ENCODE measurements around the gene VPS26A.
A peak's percentile ranks its signal among the peaks of the same experiment; 100 is the strongest.

Gene VPS26A

GRCh38 chr10:69179089-69179742, 55.2 kb downstream of the VPS26A start:
- Histone ChIP-seq H3K9ac (ENCODE audit: low read length) (peak overlapping the region; percentile 82), H2BK15ac (replicated peaks; ENCODE audit: low read depth) (no peak overlapping the region), H3K79me1 (ENCODE audit: low read length) (peaks cover 10% of the 10 kb centered on the region), H3K4me3 (ENCODE audit: low read length) (peak overlapping the region; percentile 58), H3K79me2 (ENCODE audit: control insufficient read depth, insufficient read depth, low read length) (peaks cover 28% of the 10 kb centered on the region), H3K56ac (ENCODE audit: low read length) (peak overlapping the region; percentile 91), H3K4me1 (ENCODE audit: control insufficient read depth, low read depth, low read length) (peaks cover 5% of the 10 kb centered on the region), H3K23ac (ENCODE audit: low read length) (no peak overlapping the region), H3K4ac (ENCODE audit: low read depth, low read length) (no peak overlapping the region), H3K36me3 (ENCODE audit: control insufficient read depth, insufficient read depth, low read length) (no peaks in the 10 kb centered on the region), H2BK120ac (ENCODE audit: low read depth, low read length) (no peak overlapping the region), H4K8ac (ENCODE audit: low read depth, low read length) (no peak overlapping the region), H3K4me2 (ENCODE audit: low read length) (peak overlapping the region; percentile 94), H4K5ac (ENCODE audit: low read length) (peak overlapping the region; percentile 96), H3K27ac (ENCODE audit: low read depth, low read length) (no peak overlapping the region), H2BK5ac (ENCODE audit: low read length) (no peak overlapping the region), H2AK5ac (ENCODE audit: low read length) (peak overlapping the region; percentile 86), H3K27me3 (ENCODE audit: insufficient read depth, low read length, poor library complexity) (no peaks in the 10 kb centered on the region), H3K18ac (ENCODE audit: low read length) (no peak overlapping the region)
- DNase-seq = no peak
- WGBS (ENCODE audit: extremely low coverage, insufficient coverage, low lambda C conversion rate) = no CpG with 5 or more reads among the region's 21 CpGs

GRCh38 chr10:69179743-69180524, 56.0 kb downstream of the VPS26A start, which contains the start of gene SUPV3L1:
Gene SUPV3L1 (plus strand): TSS chr10:69180234. CDS start chr10:69180292, 58 bp downstream.
- no peaks in the 10 kb centered on the region for H3K36me3 ChIP-seq (ENCODE audit: control insufficient read depth, insufficient read depth, low read length)
- WGBS (ENCODE audit: extremely low coverage, insufficient coverage, low lambda C conversion rate) = no CpG with 5 or more reads among the region's 44 CpGs

GRCh38 chr10:69180525-69181204, 56.7 kb downstream of the VPS26A start:
- Histone ChIP-seq H3K23ac (ENCODE audit: low read length) (no peak overlapping the region), H3K4me1 (ENCODE audit: control insufficient read depth, low read depth, low read length) (peaks cover 5% of the 10 kb centered on the region), H4K5ac (ENCODE audit: low read length) (no peak overlapping the region), H2BK15ac (replicated peaks; ENCODE audit: low read depth) (no peak overlapping the region), H2AK5ac (ENCODE audit: low read length) (no peak overlapping the region), H2BK120ac (ENCODE audit: low read depth, low read length) (no peak overlapping the region), H3K4me3 (ENCODE audit: low read length) (peak overlapping the region; percentile 74), H3K9ac (ENCODE audit: low read length) (peak overlapping the region; percentile 82), H3K79me2 (ENCODE audit: control insufficient read depth, insufficient read depth, low read length) (peaks cover 36% of the 10 kb centered on the region), H3K4ac (ENCODE audit: low read depth, low read length) (no peak overlapping the region), H3K27ac (ENCODE audit: low read depth, low read length) (no peak overlapping the region), H3K79me1 (ENCODE audit: low read length) (peaks cover 13% of the 10 kb centered on the region), H4K8ac (ENCODE audit: low read depth, low read length) (no peak overlapping the region), H3K4me2 (ENCODE audit: low read length) (peak overlapping the region; percentile 87), H3K36me3 (ENCODE audit: control insufficient read depth, insufficient read depth, low read length) (no peaks in the 10 kb centered on the region), H3K56ac (ENCODE audit: low read length) (peak overlapping the region; percentile 91), H3K18ac (ENCODE audit: low read length) (no peak overlapping the region), H3K27me3 (ENCODE audit: insufficient read depth, low read length, poor library complexity) (no peaks in the 10 kb centered on the region), H2BK5ac (ENCODE audit: low read length) (no peak overlapping the region)
- no CpG with 5 or more reads among the region's 29 CpGs for WGBS (ENCODE audit: extremely low coverage, insufficient coverage, low lambda C conversion rate)
- peak; percentile 71 for DNase-seq

More at GRCh38 chr10:69179743-69180524, 56.0 kb downstream of the VPS26A start, which contains the start of gene SUPV3L1:
- peak within 1 kb of the TSS; percentile 96 for H4K5ac ChIP-seq (ENCODE audit: low read length)
- peak within 1 kb of the TSS; percentile 94 for H3K4me2 ChIP-seq (ENCODE audit: low read length)
- no peak within 1 kb of the TSS for H2BK15ac ChIP-seq (replicated peaks; ENCODE audit: low read depth)
- DNase-seq = peak; percentile 99
- H3K9ac ChIP-seq (ENCODE audit: low read length) = peak within 1 kb of the TSS; percentile 82
- H3K79me2 ChIP-seq (ENCODE audit: control insufficient read depth, insufficient read depth, low read length) = peaks cover 33% of the 10 kb centered on the region
- H3K4ac ChIP-seq (ENCODE audit: low read depth, low read length) = no peak within 1 kb of the TSS
- H2BK120ac ChIP-seq (ENCODE audit: low read depth, low read length) = no peak within 1 kb of the TSS
- peak within 1 kb of the TSS; percentile 31 for H4K8ac ChIP-seq (ENCODE audit: low read depth, low read length)
- no peak within 1 kb of the TSS for H3K18ac ChIP-seq (ENCODE audit: low read length)
- peaks cover 5% of the 10 kb centered on the region for H3K4me1 ChIP-seq (ENCODE audit: control insufficient read depth, low read depth, low read length)
- peak within 1 kb of the TSS; percentile 74 for H3K4me3 ChIP-seq (ENCODE audit: low read length)
- peaks cover 10% of the 10 kb centered on the region for H3K79me1 ChIP-seq (ENCODE audit: low read length)
- peak within 1 kb of the TSS; percentile 86 for H2AK5ac ChIP-seq (ENCODE audit: low read length)
- H2BK5ac ChIP-seq (ENCODE audit: low read length) = no peak within 1 kb of the TSS
- H3K56ac ChIP-seq (ENCODE audit: low read length) = peak within 1 kb of the TSS; percentile 91
- no peak within 1 kb of the TSS for H3K23ac ChIP-seq (ENCODE audit: low read length)
- no peak within 1 kb of the TSS for H3K27ac ChIP-seq (ENCODE audit: low read depth, low read length)
- no peaks in the 10 kb centered on the region for H3K27me3 ChIP-seq (ENCODE audit: insufficient read depth, low read length, poor library complexity)

- H3K56ac ChIP-seq (ENCODE audit: low read length) = no peak overlapping the region
- no peak overlapping the region for H3K4me3 ChIP-seq (ENCODE audit: low read length)
- peaks cover 13% of the 10 kb centered on the region for H3K79me1 ChIP-seq (ENCODE audit: low read length)
- no peak overlapping the region for H2BK120ac ChIP-seq (ENCODE audit: low read depth, low read length)
- no peak overlapping the region for H2BK5ac ChIP-seq (ENCODE audit: low read length)
- no peaks in the 10 kb centered on the region for H3K27me3 ChIP-seq (ENCODE audit: insufficient read depth, low read length, poor library complexity)
- peak overlapping the region; percentile 87 for H3K4me2 ChIP-seq (ENCODE audit: low read length)
- H3K79me2 ChIP-seq (ENCODE audit: control insufficient read depth, insufficient read depth, low read length) = peaks cover 36% of the 10 kb centered on the region
- H4K8ac ChIP-seq (ENCODE audit: low read depth, low read length) = no peak overlapping the region
- peaks cover 5% of the 10 kb centered on the region for H3K4me1 ChIP-seq (ENCODE audit: control insufficient read depth, low read depth, low read length)
- no peak overlapping the region for H3K27ac ChIP-seq (ENCODE audit: low read depth, low read length)
- H2AK5ac ChIP-seq (ENCODE audit: low read length) = no peak overlapping the region
- DNase-seq = peak; percentile 6
- no CpG with 5 or more reads among the region's 1 CpG for WGBS (ENCODE audit: extremely low coverage, insufficient coverage, low lambda C conversion rate)
- H3K9ac ChIP-seq (ENCODE audit: low read length) = no peak overlapping the region
- no peak overlapping the region for H3K4ac ChIP-seq (ENCODE audit: low read depth, low read length)
- no peak overlapping the region for H3K18ac ChIP-seq (ENCODE audit: low read length)
- H4K5ac ChIP-seq (ENCODE audit: low read length) = no peak overlapping the region
- H3K23ac ChIP-seq (ENCODE audit: low read length) = no peak overlapping the region
- no peak overlapping the region for H2BK15ac ChIP-seq (replicated peaks; ENCODE audit: low read depth)
- H3K36me3 ChIP-seq (ENCODE audit: control insufficient read depth, insufficient read depth, low read length) = peaks cover 2% of the 10 kb centered on the region
Observed at GRCh38 chr10:69181433-69181832, 57.5 kb downstream of the VPS26A start.

- Histone ChIP-seq H2BK120ac (ENCODE audit: low read depth, low read length) (no peak overlapping the region), H2BK15ac (replicated peaks; ENCODE audit: low read depth) (no peak overlapping the region), H3K79me2 (ENCODE audit: control insufficient read depth, insufficient read depth, low read length) (peaks cover 36% of the 10 kb centered on the region), H3K36me3 (ENCODE audit: control insufficient read depth, insufficient read depth, low read length) (peaks cover 3% of the 10 kb centered on the region), H3K27ac (ENCODE audit: low read depth, low read length) (no peak overlapping the region), H3K4ac (ENCODE audit: low read depth, low read length) (no peak overlapping the region), H3K4me3 (ENCODE audit: low read length) (no peak overlapping the region), H3K79me1 (ENCODE audit: low read length) (peaks cover 13% of the 10 kb centered on the region), H4K5ac (ENCODE audit: low read length) (no peak overlapping the region), H3K9ac (ENCODE audit: low read length) (no peak overlapping the region), H2AK5ac (ENCODE audit: low read length) (no peak overlapping the region), H3K18ac (ENCODE audit: low read length) (no peak overlapping the region), H3K4me2 (ENCODE audit: low read length) (no peak overlapping the region), H3K23ac (ENCODE audit: low read length) (no peak overlapping the region), H3K27me3 (ENCODE audit: insufficient read depth, low read length, poor library complexity) (no peaks in the 10 kb centered on the region), H2BK5ac (ENCODE audit: low read length) (no peak overlapping the region), H4K8ac (ENCODE audit: low read depth, low read length) (no peak overlapping the region), H3K4me1 (ENCODE audit: control insufficient read depth, low read depth, low read length) (peaks cover 5% of the 10 kb centered on the region), H3K56ac (ENCODE audit: low read length) (no peak overlapping the region)
- DNase-seq = no peak
- no CpG with 5 or more reads among the region's 4 CpGs for WGBS (ENCODE audit: extremely low coverage, insufficient coverage, low lambda C conversion rate)
Observed at GRCh38 chr10:69182005-69182404, 58.0 kb downstream of the VPS26A start.
